GM18517 (cell line): Measurements from ENCODE around the gene RGPD8.

Experiments
- ATAC-seq: cut with Tn5 transposase; IDR thresholded peaks from one replicate; pipeline ENCODE4 v1.9.1; 2021; ENCODE audit warnings: mild to moderate bottlenecking, moderate library complexity; ENCODE audit not compliant: unreplicated experiment

The RGPD8 gene

GRCh38 chr2:112339986-112340385 is 93.5 kb downstream of the RGPD8 start:
- ATAC-seq = no peak

- ATAC-seq = no peak
These were observed 97.8 kb downstream of the RGPD8 start for GRCh38 chr2:112335600-112335999.

- no peak for ATAC-seq
These were observed 101.2 kb downstream of the RGPD8 start for GRCh38 chr2:112332123-112332696.

- ATAC-seq = no peak
These were observed 110.5 kb downstream of the RGPD8 start for GRCh38 chr2:112322919-112323318.

GRCh38 chr2:112321375-112322320 is 111.8 kb downstream of the RGPD8 start:
- ATAC-seq = no peak
